K562 (cell line): ENCODE results near the gene SERPINH1. TPM values are rescaled to one million over a fixed set of nuclear protein-coding genes. Genes with fewer than 3 reads are reported as not detected.

ENCODE experiments used
- CHD1 ChIP-seq: fragments of 200-600 bp; sonication (generic); IDR thresholded peaks from one replicate; pipeline ENCODE4 v1.6.1; 2012; ENCODE audit warnings: mild to moderate bottlenecking, moderate library complexity, low read length, inconsistent platforms
- CREM ChIP-seq: IDR thresholded peaks from 2 replicates; pipeline ENCODE4 v1.6.1; 2014; ENCODE audit warnings: antibody characterized with exemption, low read depth
- EGR1 ChIP-seq: fragments of 450-650 bp; conservative IDR thresholded peaks from 2 replicates; pipeline ENCODE4 v1.6.1; 2017; ENCODE audit warnings: mild to moderate bottlenecking
- HDAC6 ChIP-seq: IDR thresholded peaks from 2 replicates; pipeline ENCODE4 v1.6.1; 2012; ENCODE audit warnings: low read depth, mild to moderate bottlenecking, control low read depth, inconsistent platforms, low read length, moderate library complexity
- MAFG ChIP-seq: fragments of 450-650 bp; conservative IDR thresholded peaks from 2 replicates; pipeline ENCODE4 v1.6.1; 2016; ENCODE audit warnings: missing genetic modification characterization, missing compliant biosample characterization
- NCOA1 ChIP-seq: fragments of 450-650 bp; IDR thresholded peaks from 2 replicates; pipeline ENCODE4 v1.6.1; 2016; ENCODE audit warnings: low read depth
- NCOA2 ChIP-seq, 2 experiments: fragments of 450-650 bp; IDR thresholded peaks; 2 replicates each; pipeline ENCODE4 v1.6.1; 2018; ENCODE audit warnings: mild to moderate bottlenecking in 2 of 2, moderate library complexity in 1 of 2; ENCODE audit not compliant: partially characterized antibody in 2 of 2
- NFYB ChIP-seq: IDR thresholded peaks from 2 replicates; pipeline ENCODE4 v1.6.1; 2011; ENCODE audit warnings: mild to moderate bottlenecking, moderate library complexity; ENCODE audit not compliant: insufficient read length; ENCODE audit errors: extremely low read depth
- NONO ChIP-seq, 2 experiments: fragments of 200-400 bp in 1 of 2; fragments of 450-650 bp in 1 of 2; formaldehyde crosslinking in 1 of 2; IDR thresholded peaks; 2 replicates each; pipeline ENCODE4 v1.6.1; 2017; ENCODE audit warnings: low read depth in 2 of 2, mild to moderate bottlenecking in 2 of 2, moderate library complexity in 2 of 2, low read length in 1 of 2
- NR4A1 ChIP-seq, 2 experiments: fragments of 250-450 bp in 1 of 2; fragments of 450-650 bp in 1 of 2; sonication (Bioruptor Pico) in 1 of 2; IDR thresholded peaks; 2 replicates each; pipeline versions ENCODE4 v1.4.0 to v1.6.1; 2016 to 2020; ENCODE audit warnings: mild to moderate bottlenecking in 2 of 2, missing compliant biosample characterization in 1 of 2, missing genetic modification characterization in 1 of 2, moderate library complexity in 1 of 2
- NRF1 ChIP-seq, 2 experiments: fragments of 450-650 bp; IDR thresholded peaks in 1 of 2; conservative IDR thresholded peaks in 1 of 2; 2 replicates each; pipeline ENCODE4 v1.6.1; 2014; ENCODE audit warnings: mild to moderate bottlenecking in 2 of 2
- OTX1 ChIP-seq: fragments of 450-650 bp; formaldehyde crosslinking; IDR thresholded peaks from 2 replicates; pipeline ENCODE4 v1.4.0; 2022; ENCODE audit warnings: mild to moderate bottlenecking
- PHF20 ChIP-seq: fragments of 450-650 bp; IDR thresholded peaks from 2 replicates; pipeline ENCODE4 v1.6.1; 2018; ENCODE audit not compliant: partially characterized antibody
- PHF21A ChIP-seq: fragments of 450-650 bp; IDR thresholded peaks from 2 replicates; pipeline ENCODE4 v1.6.1; 2017; ENCODE audit warnings: low read depth, borderline replicate concordance
- POLR2AphosphoS2 ChIP-seq: IDR thresholded peaks from 2 replicates; pipeline ENCODE4 v1.6.1; 2012; ENCODE audit warnings: low read length, improper control_type of control experiment
- SAFB2 ChIP-seq: fragments of 200-400 bp; formaldehyde crosslinking; IDR thresholded peaks from 2 replicates; pipeline ENCODE4 v1.6.1; 2018; ENCODE audit warnings: borderline replicate concordance, low read length, low read depth, moderate library complexity; ENCODE audit not compliant: severe bottlenecking
- SNIP1 ChIP-seq: fragments of 450-650 bp; IDR thresholded peaks from 2 replicates; pipeline ENCODE4 v1.7.1; 2017; ENCODE audit warnings: low read depth, mild to moderate bottlenecking
- TOE1 ChIP-seq, 2 experiments: fragments of 450-650 bp in 1 of 2; sonication (generic) in 1 of 2; formaldehyde crosslinking in 1 of 2; IDR thresholded peaks; 2 replicates each; pipeline versions ENCODE4 v1.7.1 to v1.8.0; 2016 to 2022; ENCODE audit warnings: borderline replicate concordance in 2 of 2, mild to moderate bottlenecking in 2 of 2, antibody characterized with exemption in 1 of 2, inconsistent platforms in 1 of 2, low read depth in 1 of 2, missing genetic modification reagents in 1 of 2, moderate library complexity in 1 of 2
- ZZZ3 ChIP-seq: fragments of 450-650 bp; IDR thresholded peaks from 2 replicates; pipeline ENCODE4 v1.6.1; 2016; ENCODE audit warnings: antibody characterized with exemption, mild to moderate bottlenecking, moderate library complexity
- polyA plus RNA-seq, 8 experiments: library from polyadenylated mRNA; depleted of rRNA in 4 of 8; stranded (reverse) in 5 of 8; unstranded in 3 of 8; fragments of >200 nt; fragmentation: Nextera tagmentation in 2 of 8; fragmentation: Illumina TruSeq in 1 of 8; extraction: Ambion mirVana in 2 of 8; extraction: Trizol in 1 of 8; gene quantifications; 2 replicates each; pipeline versions ENCODE4 v1.2.1 to v1.2.3, GENCODE V29; 2011 to 2014; ENCODE audit warnings: inconsistent platforms in 1 of 8, missing spikeins in 1 of 8
- total RNA-seq, 7 experiments: library from RNA; depleted of rRNA in 6 of 7; stranded (reverse); fragments of >200 nt in 6 of 7; fragmentation: Illumina TruSeq in 2 of 7; extraction: Trizol in 2 of 7; gene quantifications; 2 replicates each; pipeline versions ENCODE4 v1.2.1 to v1.2.3, GENCODE V29; 2011 to 2021; ENCODE audit warnings: low replicate concordance in 1 of 7
- TF ChIP-seq, protein P1 (sequence below): fragments of 450-650 bp; formaldehyde crosslinking; IDR thresholded peaks from 2 replicates; pipeline ENCODE4 v1.4.0; 2020; ENCODE audit warnings: mild to moderate bottlenecking, moderate library complexity
- TF ChIP-seq, protein P2 (sequence below): fragments of 250-450 bp; sonication (Bioruptor Pico); IDR thresholded peaks from 2 replicates; pipeline ENCODE4 v1.5.0; 2022; ENCODE audit warnings: mild to moderate bottlenecking
- TF ChIP-seq, protein P3 (sequence below): sonication (generic); formaldehyde crosslinking; IDR thresholded peaks from 2 replicates; pipeline ENCODE4 v1.8.1; 2023; ENCODE audit warnings: mild to moderate bottlenecking, missing genetic modification reagents

SERPINH1 gene
- total and polyA plus RNA-seq, 9 of the 15 experiments (the other 6 are each of a cell fraction or from before 2014, with no cell fraction given) = 2.8 to 106 (median 67.9) TPM

DNA sequence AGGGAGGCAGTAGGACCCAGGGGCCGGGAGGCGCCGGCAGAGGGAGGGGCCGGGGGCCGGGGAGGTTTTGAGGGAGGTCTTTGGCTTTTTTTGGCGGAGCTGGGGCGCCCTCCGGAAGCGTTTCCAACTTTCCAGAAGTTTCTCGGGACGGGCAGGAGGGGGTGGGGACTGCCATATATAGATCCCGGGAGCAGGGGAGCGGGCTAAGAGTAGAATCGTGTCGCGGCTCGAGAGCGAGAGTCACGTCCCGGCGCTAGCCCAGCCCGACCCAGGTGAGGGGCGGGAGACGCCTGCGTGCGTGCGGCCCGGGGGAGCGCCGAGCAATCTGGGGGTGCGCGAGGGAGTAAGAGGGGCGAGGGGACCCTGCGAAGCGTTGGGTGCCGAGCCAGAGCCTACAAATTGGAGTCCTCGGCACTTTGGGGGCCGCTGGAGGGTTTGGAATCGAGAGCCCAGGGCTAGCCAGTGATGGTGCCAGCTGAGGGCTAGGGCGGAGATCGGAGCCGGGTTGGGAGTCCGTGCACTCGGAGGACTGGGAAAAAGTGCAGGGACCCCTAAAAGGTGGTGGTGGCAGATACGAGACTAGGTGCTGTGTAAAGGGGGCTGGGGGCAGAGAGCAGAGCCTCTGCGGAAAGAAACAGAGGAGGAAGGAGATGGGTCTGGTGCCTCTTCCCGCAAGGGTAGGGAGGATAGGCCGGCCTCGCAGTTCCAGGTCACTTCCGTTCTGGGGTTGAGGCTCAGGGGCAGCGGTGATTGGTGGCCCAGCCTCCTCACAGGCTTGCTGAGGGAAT is at the start of gene SERPINH1 (continued):
- TF ChIP-seq CHD1 (peak; percentile 91), NCOA1 (peak; percentile 46; the same call in 1 of the 2 replicates), NCOA2 (IDR thresholded peaks at IDR 0.05; ENCODE audit: partially characterized antibody in 2 of 2) (no peak), NRF1 (conservative IDR thresholded peaks at IDR 0.05 in 1 of 2, IDR thresholded peaks at IDR 0.05 in 1 of 2) (peak; percentile 68 to 72), PHF21A (no peak), NR4A1 (CRISPR knock-in tag; IDR thresholded peaks at IDR 0.05) (0 out of 2 replicates have a peak, but pooled peaks have one; percentile 23), NR4A1 (tag; IDR thresholded peaks at IDR 0.05) (no peak), ZZZ3 (no peak), NONO (IDR thresholded peaks at IDR 0.05; ENCODE audit: low read depth in 2 of 2, low read length in 1 of 2) (0 out of 4 replicates have a peak, but pooled peaks of 1 of the 2 experiments have one; percentile 44), HDAC6 (no peak), EGR1 (0 out of 2 replicates have a peak, but pooled peaks have one; percentile 22), MAFG (tag) (no peak), CREM (peak; percentile 87), SAFB2 (no peak), OTX1 (CRISPR knock-in tag) (0 out of 2 replicates have a peak, but pooled peaks have one; percentile 70), PHF20 (peak; percentile 23), POLR2AphosphoS2 (peak; percentile 61; the same call in 1 of the 2 replicates), TOE1 (IDR thresholded peaks at IDR 0.05; ENCODE audit: borderline replicate concordance) (peak; percentile 90; the same call in 1 of the 2 replicates), TOE1 (CRISPR knock-in tag; IDR thresholded peaks at IDR 0.05; ENCODE audit: borderline replicate concordance, low read depth) (no peak), NFYB (peak; percentile 63), SNIP1 (no peak)
- TF ChIP-seq, protein P1, sequence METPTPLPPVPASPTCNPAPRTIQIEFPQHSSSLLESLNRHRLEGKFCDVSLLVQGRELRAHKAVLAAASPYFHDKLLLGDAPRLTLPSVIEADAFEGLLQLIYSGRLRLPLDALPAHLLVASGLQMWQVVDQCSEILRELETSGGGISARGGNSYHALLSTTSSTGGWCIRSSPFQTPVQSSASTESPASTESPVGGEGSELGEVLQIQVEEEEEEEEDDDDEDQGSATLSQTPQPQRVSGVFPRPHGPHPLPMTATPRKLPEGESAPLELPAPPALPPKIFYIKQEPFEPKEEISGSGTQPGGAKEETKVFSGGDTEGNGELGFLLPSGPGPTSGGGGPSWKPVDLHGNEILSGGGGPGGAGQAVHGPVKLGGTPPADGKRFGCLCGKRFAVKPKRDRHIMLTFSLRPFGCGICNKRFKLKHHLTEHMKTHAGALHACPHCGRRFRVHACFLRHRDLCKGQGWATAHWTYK = peak; percentile 77
- TF ChIP-seq, protein P2, sequence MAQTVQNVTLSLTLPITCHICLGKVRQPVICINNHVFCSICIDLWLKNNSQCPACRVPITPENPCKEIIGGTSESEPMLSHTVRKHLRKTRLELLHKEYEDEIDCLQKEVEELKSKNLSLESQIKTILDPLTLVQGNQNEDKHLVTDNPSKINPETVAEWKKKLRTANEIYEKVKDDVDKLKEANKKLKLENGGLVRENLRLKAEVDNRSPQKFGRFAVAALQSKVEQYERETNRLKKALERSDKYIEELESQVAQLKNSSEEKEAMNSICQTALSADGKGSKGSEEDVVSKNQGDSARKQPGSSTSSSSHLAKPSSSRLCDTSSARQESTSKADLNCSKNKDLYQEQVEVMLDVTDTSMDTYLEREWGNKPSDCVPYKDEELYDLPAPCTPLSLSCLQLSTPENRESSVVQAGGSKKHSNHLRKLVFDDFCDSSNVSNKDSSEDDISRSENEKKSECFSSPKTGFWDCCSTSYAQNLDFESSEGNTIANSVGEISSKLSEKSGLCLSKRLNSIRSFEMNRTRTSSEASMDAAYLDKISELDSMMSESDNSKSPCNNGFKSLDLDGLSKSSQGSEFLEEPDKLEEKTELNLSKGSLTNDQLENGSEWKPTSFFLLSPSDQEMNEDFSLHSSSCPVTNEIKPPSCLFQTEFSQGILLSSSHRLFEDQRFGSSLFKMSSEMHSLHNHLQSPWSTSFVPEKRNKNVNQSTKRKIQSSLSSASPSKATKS (CRISPR knock-in tag) = no peak
- TF ChIP-seq, protein P3, sequence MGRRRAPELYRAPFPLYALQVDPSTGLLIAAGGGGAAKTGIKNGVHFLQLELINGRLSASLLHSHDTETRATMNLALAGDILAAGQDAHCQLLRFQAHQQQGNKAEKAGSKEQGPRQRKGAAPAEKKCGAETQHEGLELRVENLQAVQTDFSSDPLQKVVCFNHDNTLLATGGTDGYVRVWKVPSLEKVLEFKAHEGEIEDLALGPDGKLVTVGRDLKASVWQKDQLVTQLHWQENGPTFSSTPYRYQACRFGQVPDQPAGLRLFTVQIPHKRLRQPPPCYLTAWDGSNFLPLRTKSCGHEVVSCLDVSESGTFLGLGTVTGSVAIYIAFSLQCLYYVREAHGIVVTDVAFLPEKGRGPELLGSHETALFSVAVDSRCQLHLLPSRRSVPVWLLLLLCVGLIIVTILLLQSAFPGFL (CRISPR knock-in tag) = 0 out of 2 replicates have a peak, but pooled peaks have one; percentile 37
